Activated CD4-positive, alpha-beta T cell treated with anti-CD3 and anti-CD28 coated beads, Interleukin-2, amount 50 U/mL, for 48 hours (primary cell): ENCODE measurements around the gene CYRIA.

Experiments
- DNase-seq, 2 experiments: peaks; one replicate each; pipeline ENCODE4 v3.0.0-alpha.2; 2020

Gene CYRIA

GRCh38 chr2:16649353-16650286, 16.0 kb downstream of the CYRIA start:
- DNase-seq, result no peak

- no peak for DNase-seq
Observed at GRCh38 chr2:16647992-16648617, 17.5 kb downstream of the CYRIA start.

- no peak for DNase-seq
Observed at GRCh38 chr2:16645775-16646559, 19.7 kb downstream of the CYRIA start.

GRCh38 chr2:16645088-16645487, 20.5 kb downstream of the CYRIA start:
- DNase-seq, result no peak

- no peak for DNase-seq
Observed at GRCh38 chr2:16644221-16644925, 21.3 kb downstream of the CYRIA start.

GRCh38 chr2:16643099-16643498, 22.5 kb downstream of the CYRIA start:
- no peak for DNase-seq

GRCh38 chr2:16642088-16642487, 23.5 kb downstream of the CYRIA start:
- no peak for DNase-seq

GRCh38 chr2:16641509-16641908, 24.1 kb downstream of the CYRIA start:
- DNase-seq, result no peak

GRCh38 chr2:16640867-16641266, 24.8 kb downstream of the CYRIA start:
- no peak for DNase-seq

- DNase-seq, result no peak
Observed at GRCh38 chr2:16640001-16640700, 25.5 kb downstream of the CYRIA start.

- DNase-seq, result no peak
Observed at GRCh38 chr2:16639431-16639830, 26.2 kb downstream of the CYRIA start.

- DNase-seq, result no peak
Observed at GRCh38 chr2:16638946-16639345, 26.7 kb downstream of the CYRIA start.

- DNase-seq, result no peak
Observed at GRCh38 chr2:16637304-16637703, 28.3 kb downstream of the CYRIA start.

GRCh38 chr2:16635791-16636699, 29.6 kb downstream of the CYRIA start:
- no peak for DNase-seq

GRCh38 chr2:16633621-16634430, 31.8 kb downstream of the CYRIA start:
- DNase-seq, result no peak

GRCh38 chr2:16632598-16632997, 33.0 kb downstream of the CYRIA start:
- DNase-seq, result no peak

- no peak for DNase-seq
Observed at GRCh38 chr2:16630463-16630862, 35.2 kb downstream of the CYRIA start.

GRCh38 chr2:16629770-16630169, 35.9 kb downstream of the CYRIA start:
- DNase-seq, result no peak

- no peak for DNase-seq
Observed at GRCh38 chr2:16629044-16629443, 36.6 kb downstream of the CYRIA start.

- DNase-seq, result no peak
Observed at GRCh38 chr2:16628314-16628713, 37.3 kb downstream of the CYRIA start.
